ENCODE measurements around the gene CD22. TPM values are rescaled to one million over a fixed set of nuclear protein-coding genes. Genes with fewer than 3 reads are reported as not detected.

Gene CD22
- total RNA-seq, 1 donor from 2014 or later: 4.7 TPM

- H3K4me3 ChIP-seq (ENCODE audit: low read length in 3 of 3): no peak overlapping the region
- H3K4me1 ChIP-seq (ENCODE audit: control insufficient read depth in 3 of 3, insufficient read depth in 3 of 3, low read length in 3 of 3): no peaks in the 10 kb centered on the region
- H3K27ac ChIP-seq (ENCODE audit: low read depth, low read length): no peak overlapping the region
- H3K9ac ChIP-seq (ENCODE audit: low read depth in 1 of 3, low read length in 3 of 3): no peak overlapping the region
- H3K9me3 ChIP-seq (ENCODE audit: control insufficient read depth in 3 of 3, low read length in 3 of 3): no peaks in the 10 kb centered on the region
- no peaks in the 10 kb centered on the region for H3K36me3 ChIP-seq (ENCODE audit: control insufficient read depth in 3 of 3, insufficient read depth in 3 of 3, low read length in 3 of 3)
- H3K27me3 ChIP-seq (ENCODE audit: control insufficient read depth in 3 of 3, insufficient read depth in 3 of 3, low read length in 3 of 3): no peaks in the 10 kb centered on the region
Observed at GRCh38 chr19:35388277-35389054, 59.5 kb downstream of the CD22 start.

- no peak overlapping the region for H3K9ac ChIP-seq (ENCODE audit: low read depth in 1 of 3, low read length in 3 of 3)
- no peaks in the 10 kb centered on the region for H3K9me3 ChIP-seq (ENCODE audit: control insufficient read depth in 3 of 3, low read length in 3 of 3)
- H3K36me3 ChIP-seq (ENCODE audit: control insufficient read depth in 3 of 3, insufficient read depth in 3 of 3, low read length in 3 of 3): no peaks in the 10 kb centered on the region
- H3K27ac ChIP-seq (ENCODE audit: low read depth, low read length): no peak overlapping the region
- H3K27me3 ChIP-seq (ENCODE audit: control insufficient read depth in 3 of 3, insufficient read depth in 3 of 3, low read length in 3 of 3): no peaks in the 10 kb centered on the region
- no peak overlapping the region for H3K4me3 ChIP-seq (ENCODE audit: low read length in 3 of 3)
- no peaks in the 10 kb centered on the region for H3K4me1 ChIP-seq (ENCODE audit: control insufficient read depth in 3 of 3, insufficient read depth in 3 of 3, low read length in 3 of 3)
Observed at GRCh38 chr19:35389192-35389861, 60.3 kb downstream of the CD22 start.

- Histone ChIP-seq H3K4me1 (ENCODE audit: control insufficient read depth in 3 of 3, insufficient read depth in 3 of 3, low read length in 3 of 3) (no peaks in the 10 kb centered on the region), H3K4me3 (ENCODE audit: low read length in 3 of 3) (no peak overlapping the region), H3K9ac (ENCODE audit: low read depth in 1 of 3, low read length in 3 of 3) (no peak overlapping the region), H3K27ac (ENCODE audit: low read depth, low read length) (no peak overlapping the region), H3K27me3 (ENCODE audit: control insufficient read depth in 3 of 3, insufficient read depth in 3 of 3, low read length in 3 of 3) (peaks cover 0 to 7% (median 0%) of the 10 kb centered on the region in 3 donors), H3K36me3 (ENCODE audit: control insufficient read depth in 3 of 3, insufficient read depth in 3 of 3, low read length in 3 of 3) (no peaks in the 10 kb centered on the region), H3K9me3 (ENCODE audit: control insufficient read depth in 3 of 3, low read length in 3 of 3) (no peaks in the 10 kb centered on the region)
Observed at GRCh38 chr19:35392742-35393715, 64.0 kb downstream of the CD22 start.

- H3K36me3 ChIP-seq (ENCODE audit: control insufficient read depth in 3 of 3, insufficient read depth in 3 of 3, low read length in 3 of 3): no peaks in the 10 kb centered on the region
Observed at GRCh38 chr19:35395382-35396199, 66.6 kb downstream of the CD22 start.

GRCh38 chr19:35396240-35396885, 67.4 kb downstream of the CD22 start:
- no peak overlapping the region for H3K27ac ChIP-seq (ENCODE audit: low read depth, low read length)
- no peaks in the 10 kb centered on the region for H3K9me3 ChIP-seq (ENCODE audit: control insufficient read depth in 3 of 3, low read length in 3 of 3)
- H3K9ac ChIP-seq (ENCODE audit: low read depth in 1 of 3, low read length in 3 of 3): no peak overlapping the region
- H3K36me3 ChIP-seq (ENCODE audit: control insufficient read depth in 3 of 3, insufficient read depth in 3 of 3, low read length in 3 of 3): no peaks in the 10 kb centered on the region
- peaks cover 0 to 10% (median 4%) of the 10 kb centered on the region in 3 donors for H3K27me3 ChIP-seq (ENCODE audit: control insufficient read depth in 3 of 3, insufficient read depth in 3 of 3, low read length in 3 of 3)
- H3K4me3 ChIP-seq (ENCODE audit: low read length in 3 of 3): no peak overlapping the region
- no peaks in the 10 kb centered on the region for H3K4me1 ChIP-seq (ENCODE audit: control insufficient read depth in 3 of 3, insufficient read depth in 3 of 3, low read length in 3 of 3)

More at GRCh38 chr19:35395382-35396199, 66.6 kb downstream of the CD22 start:
- no peak overlapping the region for H3K9ac ChIP-seq (ENCODE audit: low read depth in 1 of 3, low read length in 3 of 3)
- no peaks in the 10 kb centered on the region for H3K9me3 ChIP-seq (ENCODE audit: control insufficient read depth in 3 of 3, low read length in 3 of 3)
- no peak overlapping the region for H3K27ac ChIP-seq (ENCODE audit: low read depth, low read length)
- no peaks in the 10 kb centered on the region for H3K4me1 ChIP-seq (ENCODE audit: control insufficient read depth in 3 of 3, insufficient read depth in 3 of 3, low read length in 3 of 3)
- peaks cover 0 to 10% (median 4%) of the 10 kb centered on the region in 3 donors for H3K27me3 ChIP-seq (ENCODE audit: control insufficient read depth in 3 of 3, insufficient read depth in 3 of 3, low read length in 3 of 3)
- no peak overlapping the region for H3K4me3 ChIP-seq (ENCODE audit: low read length in 3 of 3)

Other genes starting within 250 kb of the CD22 start
- gene FXYD3, start 213.4 kb upstream of the CD22 start, total RNA-seq: not detected
- 5.2 TPM for gene LGI4, start 194.1 kb upstream of the CD22 start, total RNA-seq
- gene FXYD1, start 190.4 kb upstream of the CD22 start, total RNA-seq: 45.4 TPM
- 0.52 TPM for gene FXYD7, start 185.9 kb upstream of the CD22 start, total RNA-seq
- gene FXYD5, start 174.5 kb upstream of the CD22 start, total RNA-seq: 7.3 TPM
- gene FAM187B, start 100.4 kb upstream of the CD22 start, total RNA-seq: not detected
- gene LSR, start 80.2 kb upstream of the CD22 start, total RNA-seq: 0.52 TPM
- 24.5 TPM for gene USF2, start 60.2 kb upstream of the CD22 start, total RNA-seq
- gene HAMP, start 46.7 kb upstream of the CD22 start, total RNA-seq: not detected
- 1.6 TPM for gene MAG, start 37.0 kb upstream of the CD22 start, total RNA-seq
- gene FFAR1, start 18.7 kb downstream of the CD22 start, total RNA-seq: not detected
- gene FFAR3, start 29.3 kb downstream of the CD22 start, total RNA-seq: not detected
- gene GPR42, start 41.9 kb downstream of the CD22 start, total RNA-seq: not detected
- 1.0 TPM for gene FFAR2, start 119.1 kb downstream of the CD22 start, total RNA-seq
- not detected for gene KRTDAP, start 161.3 kb downstream of the CD22 start, total RNA-seq
- not detected for gene DMKN, start 184.5 kb downstream of the CD22 start, total RNA-seq
- gene SBSN, start 199.1 kb downstream of the CD22 start, total RNA-seq: not detected
- gene GAPDHS, start 204.3 kb downstream of the CD22 start, total RNA-seq: not detected
- gene TMEM147, start 216.4 kb downstream of the CD22 start, total RNA-seq: 55.3 TPM
- not detected for gene ATP4A, start 234.5 kb downstream of the CD22 start, total RNA-seq

All from skeletal muscle tissue (tissue), 4 donors.